ENCODE measurements around the gene MAST3. TPM values are rescaled to one million over a fixed set of nuclear protein-coding genes. Genes with fewer than 3 reads are reported as not detected.

Gene MAST3
- total and polyA plus RNA-seq, 2 of the 13 experiments (the other 11 are each of a cell fraction or from before 2014, with no cell fraction given): 4.1 to 4.6 TPM

DNA sequence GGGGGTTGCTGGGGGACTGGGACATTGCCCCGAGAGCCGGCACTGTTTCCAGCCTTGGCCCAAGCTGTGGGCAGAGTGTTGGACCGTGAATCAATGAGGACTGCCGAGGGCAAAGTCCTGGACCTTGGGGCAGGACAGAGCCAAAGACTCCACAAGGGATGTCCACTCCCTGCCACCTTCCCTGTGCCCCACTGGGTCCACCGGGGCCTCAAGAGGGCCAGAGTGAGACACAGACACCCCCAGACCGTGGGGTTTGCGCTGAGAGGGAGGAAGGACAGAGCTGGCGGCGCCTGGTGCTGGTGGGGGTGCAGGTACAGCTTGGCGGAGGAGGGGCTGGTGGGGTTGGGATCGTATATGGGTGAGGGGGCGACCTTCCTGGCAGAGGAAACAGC lies 11.8 kb downstream of the MAST3 start (continued):
- TF ChIP-seq, protein P1, sequence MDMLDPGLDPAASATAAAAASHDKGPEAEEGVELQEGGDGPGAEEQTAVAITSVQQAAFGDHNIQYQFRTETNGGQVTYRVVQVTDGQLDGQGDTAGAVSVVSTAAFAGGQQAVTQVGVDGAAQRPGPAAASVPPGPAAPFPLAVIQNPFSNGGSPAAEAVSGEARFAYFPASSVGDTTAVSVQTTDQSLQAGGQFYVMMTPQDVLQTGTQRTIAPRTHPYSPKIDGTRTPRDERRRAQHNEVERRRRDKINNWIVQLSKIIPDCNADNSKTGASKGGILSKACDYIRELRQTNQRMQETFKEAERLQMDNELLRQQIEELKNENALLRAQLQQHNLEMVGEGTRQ (IDR thresholded peaks at IDR 0.05; ENCODE audit: low read depth, low read length): no peak
- TF ChIP-seq, protein P1 (CRISPR knock-in tag; IDR thresholded peaks at IDR 0.05; ENCODE audit: borderline replicate concordance): no peak
- TF ChIP-seq NRL (CRISPR knock-in tag; IDR thresholded peaks at IDR 0.05; ENCODE audit: borderline replicate concordance) (no peak), ZIK1 (CRISPR knock-in tag; IDR thresholded peaks at IDR 0.05; ENCODE audit: borderline replicate concordance, low read depth) (no peak), ERF (CRISPR knock-in tag; IDR thresholded peaks at IDR 0.05) (no peak), ZNF674 (CRISPR knock-in tag; IDR thresholded peaks at IDR 0.05; ENCODE audit: low read depth) (no peak), SETDB1 (CRISPR knock-in tag; IDR thresholded peaks at IDR 0.05; ENCODE audit: borderline replicate concordance) (no peak), ZFAT (CRISPR knock-in tag; conservative IDR thresholded peaks at IDR 0.05) (no peak), ZNF20 (CRISPR knock-in tag; IDR thresholded peaks at IDR 0.05) (no peak), HMG20B (CRISPR knock-in tag; conservative IDR thresholded peaks at IDR 0.05) (no peak), ZNF563 (CRISPR knock-in tag; IDR thresholded peaks at IDR 0.05) (no peak; the same call in 1 of the 2 replicates), HDAC2 (CRISPR knock-in tag; IDR thresholded peaks at IDR 0.05) (peak; percentile 67; the same call in 1 of the 2 replicates), PCBP2 (optimal IDR thresholded peaks at IDR 0.05; ENCODE audit: low read depth, low read length, poor library complexity, severe bottlenecking) (no peak), DR1 (CRISPR knock-in tag; IDR thresholded peaks at IDR 0.05) (no peak), MAF1 (CRISPR knock-in tag; IDR thresholded peaks at IDR 0.05; ENCODE audit: borderline replicate concordance) (no peak), ZSCAN20 (CRISPR knock-in tag; IDR thresholded peaks at IDR 0.05; ENCODE audit: borderline replicate concordance) (no peak), RORA (CRISPR knock-in tag; IDR thresholded peaks at IDR 0.05) (no peak), HMG20A (CRISPR knock-in tag; IDR thresholded peaks at IDR 0.05; ENCODE audit: borderline replicate concordance) (no peak), ATF7 (IDR thresholded peaks at IDR 0.05) (no peak), ATF7 (CRISPR knock-in tag; IDR thresholded peaks at IDR 0.05) (no peak), CREM (IDR thresholded peaks at IDR 0.05) (peak; percentile 20; the same call in 1 of the 2 replicates), CREM (CRISPR knock-in tag; IDR thresholded peaks at IDR 0.05) (no peak)
- TF ChIP-seq, protein P2, sequence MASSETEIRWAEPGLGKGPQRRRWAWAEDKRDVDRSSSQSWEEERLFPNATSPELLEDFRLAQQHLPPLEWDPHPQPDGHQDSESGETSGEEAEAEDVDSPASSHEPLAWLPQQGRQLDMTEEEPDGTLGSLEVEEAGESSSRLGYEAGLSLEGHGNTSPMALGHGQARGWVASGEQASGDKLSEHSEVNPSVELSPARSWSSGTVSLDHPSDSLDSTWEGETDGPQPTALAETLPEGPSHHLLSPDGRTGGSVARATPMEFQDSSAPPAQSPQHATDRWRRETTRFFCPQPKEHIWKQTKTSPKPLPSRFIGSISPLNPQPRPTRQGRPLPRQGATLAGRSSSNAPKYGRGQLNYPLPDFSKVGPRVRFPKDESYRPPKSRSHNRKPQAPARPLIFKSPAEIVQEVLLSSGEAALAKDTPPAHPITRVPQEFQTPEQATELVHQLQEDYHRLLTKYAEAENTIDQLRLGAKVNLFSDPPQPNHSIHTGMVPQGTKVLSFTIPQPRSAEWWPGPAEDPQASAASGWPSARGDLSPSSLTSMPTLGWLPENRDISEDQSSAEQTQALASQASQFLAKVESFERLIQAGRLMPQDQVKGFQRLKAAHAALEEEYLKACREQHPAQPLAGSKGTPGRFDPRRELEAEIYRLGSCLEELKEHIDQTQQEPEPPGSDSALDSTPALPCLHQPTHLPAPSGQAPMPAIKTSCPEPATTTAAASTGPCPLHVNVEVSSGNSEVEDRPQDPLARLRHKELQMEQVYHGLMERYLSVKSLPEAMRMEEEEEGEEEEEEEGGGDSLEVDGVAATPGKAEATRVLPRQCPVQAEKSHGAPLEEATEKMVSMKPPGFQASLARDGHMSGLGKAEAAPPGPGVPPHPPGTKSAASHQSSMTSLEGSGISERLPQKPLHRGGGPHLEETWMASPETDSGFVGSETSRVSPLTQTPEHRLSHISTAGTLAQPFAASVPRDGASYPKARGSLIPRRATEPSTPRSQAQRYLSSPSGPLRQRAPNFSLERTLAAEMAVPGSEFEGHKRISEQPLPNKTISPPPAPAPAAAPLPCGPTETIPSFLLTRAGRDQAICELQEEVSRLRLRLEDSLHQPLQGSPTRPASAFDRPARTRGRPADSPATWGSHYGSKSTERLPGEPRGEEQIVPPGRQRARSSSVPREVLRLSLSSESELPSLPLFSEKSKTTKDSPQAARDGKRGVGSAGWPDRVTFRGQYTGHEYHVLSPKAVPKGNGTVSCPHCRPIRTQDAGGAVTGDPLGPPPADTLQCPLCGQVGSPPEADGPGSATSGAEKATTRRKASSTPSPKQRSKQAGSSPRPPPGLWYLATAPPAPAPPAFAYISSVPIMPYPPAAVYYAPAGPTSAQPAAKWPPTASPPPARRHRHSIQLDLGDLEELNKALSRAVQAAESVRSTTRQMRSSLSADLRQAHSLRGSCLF (CRISPR knock-in tag; IDR thresholded peaks at IDR 0.05; ENCODE audit: borderline replicate concordance): no peak
- TF ChIP-seq, protein P3, sequence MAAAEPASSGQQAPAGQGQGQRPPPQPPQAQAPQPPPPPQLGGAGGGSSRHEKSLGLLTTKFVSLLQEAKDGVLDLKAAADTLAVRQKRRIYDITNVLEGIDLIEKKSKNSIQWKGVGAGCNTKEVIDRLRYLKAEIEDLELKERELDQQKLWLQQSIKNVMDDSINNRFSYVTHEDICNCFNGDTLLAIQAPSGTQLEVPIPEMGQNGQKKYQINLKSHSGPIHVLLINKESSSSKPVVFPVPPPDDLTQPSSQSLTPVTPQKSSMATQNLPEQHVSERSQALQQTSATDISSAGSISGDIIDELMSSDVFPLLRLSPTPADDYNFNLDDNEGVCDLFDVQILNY (CRISPR knock-in tag; conservative IDR thresholded peaks at IDR 0.05): no peak
- TF ChIP-seq, protein P4, sequence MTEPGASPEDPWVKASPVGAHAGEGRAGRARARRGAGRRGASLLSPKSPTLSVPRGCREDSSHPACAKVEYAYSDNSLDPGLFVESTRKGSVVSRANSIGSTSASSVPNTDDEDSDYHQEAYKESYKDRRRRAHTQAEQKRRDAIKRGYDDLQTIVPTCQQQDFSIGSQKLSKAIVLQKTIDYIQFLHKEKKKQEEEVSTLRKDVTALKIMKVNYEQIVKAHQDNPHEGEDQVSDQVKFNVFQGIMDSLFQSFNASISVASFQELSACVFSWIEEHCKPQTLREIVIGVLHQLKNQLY (CRISPR knock-in tag; IDR thresholded peaks at IDR 0.05): no peak

Data from HepG2 (cell line).